ENCODE measurements around the gene GALNT1.

GALNT1 gene

GRCh38 chr18:35578936-35579335, 2.6 kb upstream of the GALNT1 start:
- Histone ChIP-seq H3K27ac (no peak overlapping the region), H3K36me3 (peaks cover 0 to 9% (median 5%) of the 10 kb centered on the region in 11 experiments; a peak in 8 of 22 replicates), H4K20me1 (peaks cover 9 to 19% (median 17%) of the 10 kb centered on the region in 11 experiments; a peak in 18 of 22 replicates), H3K4me2 (no peak overlapping the region), H3K9ac (no peak overlapping the region), H3K4me3 (no peak overlapping the region), H3K9me3 (replicated peaks in 1 of 11) (peaks cover 18 to 34% (median 29%) of the 10 kb centered on the region in 11 experiments), H3K27me3 (no peaks in the 10 kb centered on the region), H3K4me1 (peaks cover 15 to 30% (median 22%) of the 10 kb centered on the region in 10 experiments)
- no peak for TF ChIP-seq Cebpa-rat (IDR thresholded peaks at IDR 0.05)

- H3K27me3 ChIP-seq: no peaks in the 10 kb centered on the region
- peaks cover 9 to 39% (median 26%) of the 10 kb centered on the region in 11 experiments; a peak in 18 of 22 replicates for H4K20me1 ChIP-seq
- no peak for TF ChIP-seq Cebpa-rat (IDR thresholded peaks at IDR 0.05)
- H3K36me3 ChIP-seq: peaks cover 0 to 28% (median 23%) of the 10 kb centered on the region in 11 experiments; a peak in 18 of 22 replicates
- H3K4me3 ChIP-seq: peak overlapping the region; percentile 69 to 93 (median 84)
- H3K9ac ChIP-seq: peak overlapping the region; percentile 94 to 99 (median 97)
- peak overlapping the region; percentile 94 to 99 (median 97) for H3K27ac ChIP-seq
- H3K9me3 ChIP-seq (replicated peaks in 1 of 11): peaks cover 27 to 44% (median 38%) of the 10 kb centered on the region in 11 experiments
- H3K4me1 ChIP-seq: peaks cover 15 to 30% (median 22%) of the 10 kb centered on the region in 10 experiments
- H3K4me2 ChIP-seq: peak overlapping the region; percentile 52 to 91 (median 81)
Observed at GRCh38 chr18:35580701-35581539, 620 bp upstream of the GALNT1 start.

GRCh38 chr18:35581898-35582641, 530 bp downstream of the GALNT1 start:
- Histone ChIP-seq H3K27ac (peak overlapping the region; percentile 82 to 98 (median 93)), H3K4me1 (peaks cover 15 to 30% (median 22%) of the 10 kb centered on the region in 10 experiments), H4K20me1 (peaks cover 9 to 50% (median 29%) of the 10 kb centered on the region in 11 experiments; a peak in 18 of 22 replicates), H3K4me2 (peak overlapping the region; percentile 82 to 96 (median 91)), H3K4me3 (peak overlapping the region; percentile 69 to 93 (median 85)), H3K36me3 (peaks cover 0 to 39% (median 24%) of the 10 kb centered on the region in 11 experiments; a peak in 19 of 22 replicates), H3K9ac (peak overlapping the region; percentile 90 to 99 (median 95)), H3K27me3 (no peaks in the 10 kb centered on the region), H3K9me3 (replicated peaks in 1 of 11) (peaks cover 16 to 44% (median 37%) of the 10 kb centered on the region in 11 experiments)
- no peak for TF ChIP-seq Cebpa-rat (IDR thresholded peaks at IDR 0.05)

- peak overlapping the region; percentile 82 to 96 (median 91) for H3K4me2 ChIP-seq
- peaks cover 0 to 49% (median 33%) of the 10 kb centered on the region in 11 experiments; a peak in 19 of 22 replicates for H3K36me3 ChIP-seq
- peaks cover 9 to 54% (median 29%) of the 10 kb centered on the region in 11 experiments; a peak in 18 of 22 replicates for H4K20me1 ChIP-seq
- TF ChIP-seq Cebpa-rat (IDR thresholded peaks at IDR 0.05): no peak
- H3K4me1 ChIP-seq: peaks cover 15 to 30% (median 22%) of the 10 kb centered on the region in 10 experiments
- H3K9me3 ChIP-seq (replicated peaks in 1 of 11): peaks cover 25 to 45% (median 42%) of the 10 kb centered on the region in 11 experiments
- no peaks in the 10 kb centered on the region for H3K27me3 ChIP-seq
- peak overlapping the region in 8 of 11 experiments; percentile 88 to 98 (median 94); a peak in 10 of 22 replicates for H3K27ac ChIP-seq
- peak overlapping the region; percentile 69 to 93 (median 85) for H3K4me3 ChIP-seq
- H3K9ac ChIP-seq: peak overlapping the region; percentile 90 to 99 (median 95); a peak in 20 of 22 replicates
Observed at GRCh38 chr18:35582899-35583558, 1.5 kb downstream of the GALNT1 start.

GRCh38 chr18:35584735-35585134, 3.2 kb downstream of the GALNT1 start:
- peak overlapping the region in 1 of 10 experiments; percentile 4; a peak in 1 of 20 replicates for H3K4me3 ChIP-seq
- peaks cover 9 to 71% (median 36%) of the 10 kb centered on the region in 11 experiments; a peak in 19 of 22 replicates for H4K20me1 ChIP-seq
- TF ChIP-seq Cebpa-rat (IDR thresholded peaks at IDR 0.05): no peak
- H3K36me3 ChIP-seq: peaks cover 0 to 66% (median 45%) of the 10 kb centered on the region in 11 experiments; a peak in 19 of 22 replicates
- no peak overlapping the region for H3K9ac ChIP-seq
- no peaks in the 10 kb centered on the region for H3K27me3 ChIP-seq
- H3K27ac ChIP-seq: no peak overlapping the region
- peaks cover 37 to 62% (median 57%) of the 10 kb centered on the region in 11 experiments for H3K9me3 ChIP-seq (replicated peaks in 1 of 11)
- peaks cover 15 to 26% (median 21%) of the 10 kb centered on the region in 10 experiments for H3K4me1 ChIP-seq
- H3K4me2 ChIP-seq: no peak overlapping the region

GRCh38 chr18:35585608-35586007, 4.1 kb downstream of the GALNT1 start:
- peaks cover 37 to 66% (median 58%) of the 10 kb centered on the region in 11 experiments for H3K9me3 ChIP-seq (replicated peaks in 1 of 11)
- H3K9ac ChIP-seq: no peak overlapping the region
- H3K27me3 ChIP-seq: no peaks in the 10 kb centered on the region
- no peak overlapping the region for H3K4me2 ChIP-seq
- H3K36me3 ChIP-seq: peaks cover 0 to 73% (median 47%) of the 10 kb centered on the region in 11 experiments; a peak in 19 of 22 replicates
- peaks cover 14 to 19% (median 16%) of the 10 kb centered on the region in 10 experiments for H3K4me1 ChIP-seq
- no peak for TF ChIP-seq Cebpa-rat (IDR thresholded peaks at IDR 0.05)
- peaks cover 9 to 80% (median 45%) of the 10 kb centered on the region in 11 experiments; a peak in 19 of 22 replicates for H4K20me1 ChIP-seq
- H3K27ac ChIP-seq: no peak overlapping the region
- H3K4me3 ChIP-seq: no peak overlapping the region

GRCh38 chr18:35588122-35588521, 6.6 kb downstream of the GALNT1 start:
- Histone ChIP-seq H3K4me2 (no peak overlapping the region), H3K27me3 (no peaks in the 10 kb centered on the region), H4K20me1 (peaks cover 10 to 94% (median 54%) of the 10 kb centered on the region in 11 experiments; a peak in 20 of 22 replicates), H3K9ac (no peak overlapping the region), H3K4me1 (peaks cover 18 to 32% (median 29%) of the 10 kb centered on the region in 10 experiments), H3K4me3 (no peak overlapping the region), H3K27ac (no peak overlapping the region), H3K36me3 (peaks cover 0 to 77% (median 47%) of the 10 kb centered on the region in 11 experiments; a peak in 19 of 22 replicates), H3K9me3 (replicated peaks in 1 of 11) (peaks cover 37 to 79% (median 62%) of the 10 kb centered on the region in 11 experiments)
- no peak for TF ChIP-seq Cebpa-rat (IDR thresholded peaks at IDR 0.05)

GRCh38 chr18:35588995-35589394, 7.5 kb downstream of the GALNT1 start:
- peaks cover 15 to 94% (median 56%) of the 10 kb centered on the region in 11 experiments; a peak in 19 of 22 replicates for H4K20me1 ChIP-seq
- no peak overlapping the region for H3K4me3 ChIP-seq
- H3K27me3 ChIP-seq: no peaks in the 10 kb centered on the region
- TF ChIP-seq Cebpa-rat (IDR thresholded peaks at IDR 0.05): no peak
- peaks cover 0 to 68% (median 44%) of the 10 kb centered on the region in 11 experiments; a peak in 19 of 22 replicates for H3K36me3 ChIP-seq
- peaks cover 15 to 29% (median 22%) of the 10 kb centered on the region in 10 experiments for H3K4me1 ChIP-seq
- H3K9me3 ChIP-seq (replicated peaks in 1 of 11): peaks cover 37 to 77% (median 60%) of the 10 kb centered on the region in 11 experiments
- H3K4me2 ChIP-seq: no peak overlapping the region
- H3K9ac ChIP-seq: no peak overlapping the region
- no peak overlapping the region for H3K27ac ChIP-seq

Measured in BLaER1 treated with 17β-estradiol and CSF1 and Interleukin-3, amounts not matched to agents 10 nM and 100 nM (cell line).